Mesenchymal stem cell (in vitro differentiated cells and primary cell): ENCODE data around the gene CFAP251.
A peak's percentile ranks its signal among the peaks of the same experiment; 100 is the strongest.

ENCODE experiments used
- DNase-seq: peaks from one replicate; pipeline ENCODE4 v3.0.0-alpha.2; 2013
- H2AFZ ChIP-seq: one replicate; pipeline ENCODE4 v1.6.1; 2013; ENCODE audit warnings: low read depth, mild to moderate bottlenecking, control low read depth, inconsistent platforms, low read length, moderate library complexity
- H2AK5ac ChIP-seq: 2 replicates; pipeline ENCODE4 v1.6.1; 2013; ENCODE audit warnings: low read length, moderate library complexity, mild to moderate bottlenecking, inconsistent platforms; ENCODE audit not compliant: severe bottlenecking
- H2BK120ac ChIP-seq: one replicate; pipeline ENCODE4 v1.6.1; 2013; ENCODE audit warnings: low read depth, mild to moderate bottlenecking, inconsistent platforms, low read length, moderate library complexity
- H2BK12ac ChIP-seq, 2 experiments: one replicate each; pipeline ENCODE4 v1.6.1; 2013; ENCODE audit warnings: inconsistent platforms in 2 of 2, low read length in 2 of 2, mild to moderate bottlenecking in 2 of 2, moderate library complexity in 2 of 2, control low read depth in 1 of 2
- H2BK15ac ChIP-seq: one replicate; pipeline ENCODE4 v1.6.1; 2013; ENCODE audit warnings: mild to moderate bottlenecking, low read depth, inconsistent platforms; ENCODE audit not compliant: poor library complexity, severe bottlenecking
- H2BK5ac ChIP-seq: 2 replicates; pipeline ENCODE4 v1.6.1; 2013; ENCODE audit warnings: low read depth, mild to moderate bottlenecking, low read length, control low read depth, inconsistent platforms; ENCODE audit not compliant: poor library complexity, severe bottlenecking
- H3K14ac ChIP-seq, 2 experiments: one replicate each; pipeline ENCODE4 v1.6.1; 2013; ENCODE audit warnings: inconsistent platforms in 2 of 2, low read length in 2 of 2, control low read depth in 1 of 2, mild to moderate bottlenecking in 1 of 2, moderate library complexity in 1 of 2
- H3K18ac ChIP-seq, 2 experiments: one replicate each; pipeline ENCODE4 v1.6.1; 2013; ENCODE audit warnings: inconsistent platforms in 2 of 2, low read length in 2 of 2, control low read depth in 1 of 2, low read depth in 1 of 2, mild to moderate bottlenecking in 1 of 2
- H3K23ac ChIP-seq, 2 experiments: one replicate each; pipeline ENCODE4 v1.6.1; 2013; ENCODE audit warnings: inconsistent platforms in 2 of 2, low read length in 2 of 2, mild to moderate bottlenecking in 2 of 2, moderate library complexity in 2 of 2, control low read depth in 1 of 2
- H3K27ac ChIP-seq: 2 replicates; pipeline ENCODE4 v1.5.1; 2013; ENCODE audit warnings: mild to moderate bottlenecking, moderate library complexity, low read length, control low read depth, inconsistent platforms; ENCODE audit not compliant: poor library complexity, severe bottlenecking
- H3K27me3 ChIP-seq, 2 experiments: 2 replicates each; pipeline versions ENCODE4 v1.6.1 to v1.7.0; 2013; ENCODE audit warnings: low read length in 2 of 2, mild to moderate bottlenecking in 2 of 2, moderate library complexity in 2 of 2, control low read depth in 1 of 2, inconsistent platforms in 1 of 2; ENCODE audit not compliant: control insufficient read depth in 1 of 2, insufficient read depth in 1 of 2
- H3K36me3 ChIP-seq, 2 experiments: 2 replicates each; pipeline versions ENCODE4 v1.6.1 to v1.7.0; 2013; ENCODE audit warnings: low read length in 2 of 2, control low read depth in 1 of 2, inconsistent platforms in 1 of 2, low read depth in 1 of 2, mild to moderate bottlenecking in 1 of 2; ENCODE audit not compliant: insufficient read depth in 2 of 2, control insufficient read depth in 1 of 2
- H3K4ac ChIP-seq, 2 experiments: one replicate each; pipeline ENCODE4 v1.6.1; 2013; ENCODE audit warnings: inconsistent platforms in 2 of 2, low read length in 2 of 2, mild to moderate bottlenecking in 2 of 2, moderate library complexity in 2 of 2, control low read depth in 1 of 2, low read depth in 1 of 2
- H3K4me1 ChIP-seq: 2 replicates; pipeline ENCODE4 v1.6.1; 2013; ENCODE audit warnings: low read depth, low read length, control low read depth; ENCODE audit not compliant: control insufficient read depth, insufficient read depth
- H3K4me2 ChIP-seq: 2 replicates; pipeline ENCODE4 v1.6.1; 2013; ENCODE audit warnings: low read length, mild to moderate bottlenecking, inconsistent platforms; ENCODE audit not compliant: poor library complexity, severe bottlenecking
- H3K4me3 ChIP-seq, 2 experiments: 2 replicates each; pipeline versions ENCODE4 v1.5.1 to v1.7.0; 2013; ENCODE audit warnings: low read length in 2 of 2, mild to moderate bottlenecking in 2 of 2, control low read depth in 1 of 2, low read depth in 1 of 2; ENCODE audit not compliant: insufficient read depth in 1 of 2
- H3K79me1 ChIP-seq: replicated peaks from 2 replicates; pipeline ENCODE4 v1.6.1; 2013; ENCODE audit warnings: mild to moderate bottlenecking, control low read depth, low read length, inconsistent platforms; ENCODE audit not compliant: poor library complexity, severe bottlenecking
- H3K9ac ChIP-seq: 2 replicates; pipeline ENCODE4 v1.7.0; 2013; ENCODE audit warnings: mild to moderate bottlenecking, low read length, moderate library complexity
- H3K9me3 ChIP-seq: 2 replicates; pipeline ENCODE4 v1.7.0; 2013; ENCODE audit warnings: mild to moderate bottlenecking, low read length; ENCODE audit not compliant: control insufficient read depth
- H4K8ac ChIP-seq: one replicate; pipeline ENCODE4 v1.6.1; 2013; ENCODE audit warnings: inconsistent platforms, mild to moderate bottlenecking, low read length, moderate library complexity
- H4K91ac ChIP-seq: one replicate; pipeline ENCODE4 v1.6.1; 2013; ENCODE audit warnings: mild to moderate bottlenecking, low read length, inconsistent platforms
- WGBS: methylation state at CpG from one replicate; pipeline ENCODE4 v1.1.7; 2013; ENCODE audit warnings: mixed read lengths; 5-methylcytosine and 5-hydroxymethylcytosine counted together

Gene CFAP251

GRCh38 chr12:122049827-122050226 lies 131.4 kb downstream of the CFAP251 start:
- H2AK5ac ChIP-seq, result no peak overlapping the region
- no peak overlapping the region for H3K23ac ChIP-seq
- no peak for DNase-seq
- H3K4ac ChIP-seq, result no peak overlapping the region
- no peak overlapping the region for H3K4me3 ChIP-seq
- no peak overlapping the region for H2AFZ ChIP-seq
- no peak overlapping the region for H2BK12ac ChIP-seq
- peaks cover 9% of the 10 kb centered on the region for H3K79me1 ChIP-seq
- no peak overlapping the region for H4K91ac ChIP-seq
- H3K36me3 ChIP-seq, result peaks cover 0 to 52% of the 10 kb centered on the region in 2 experiments
- H3K4me1 ChIP-seq, result peaks cover 16% of the 10 kb centered on the region
- no peak overlapping the region for H3K18ac ChIP-seq
- H2BK5ac ChIP-seq, result no peak overlapping the region
- no peaks in the 10 kb centered on the region for H3K27me3 ChIP-seq
- WGBS, result 92% methylated on average over 9 of the region's 9 CpGs
- no peak overlapping the region for H3K27ac ChIP-seq
- H3K4me2 ChIP-seq, result no peak overlapping the region
- H4K8ac ChIP-seq, result no peak overlapping the region
- no peak overlapping the region for H2BK15ac ChIP-seq
- no peak overlapping the region for H2BK120ac ChIP-seq
- H3K9me3 ChIP-seq, result no peaks in the 10 kb centered on the region
- no peak overlapping the region for H3K14ac ChIP-seq
- H3K9ac ChIP-seq, result no peak overlapping the region

- Histone ChIP-seq H2AK5ac (no peak overlapping the region), H2BK15ac (no peak overlapping the region), H3K4ac (no peak overlapping the region), H3K27me3 (no peaks in the 10 kb centered on the region), H3K14ac (no peak overlapping the region), H2AFZ (no peak overlapping the region), H3K36me3 (peaks cover 0 to 53% of the 10 kb centered on the region in 2 experiments), H2BK5ac (no peak overlapping the region), H3K4me2 (no peak overlapping the region), H3K4me3 (peak overlapping the region in 1 of 2 experiments; percentile 3), H2BK120ac (no peak overlapping the region), H3K9ac (no peak overlapping the region), H3K23ac (no peak overlapping the region), H3K18ac (no peak overlapping the region), H3K27ac (no peak overlapping the region), H4K91ac (no peak overlapping the region), H2BK12ac (no peak overlapping the region), H4K8ac (no peak overlapping the region), H3K79me1 (peaks cover 9% of the 10 kb centered on the region), H3K9me3 (no peaks in the 10 kb centered on the region), H3K4me1 (peaks cover 20% of the 10 kb centered on the region)
- whole genome bisulfite sequencing, result 96% methylated on average over 20 of the region's 20 CpGs
- DNase-seq, result no peak
These were observed 132.3 kb downstream of the CFAP251 start for GRCh38 chr12:122050706-122051105.

GRCh38 chr12:122051231-122051876 lies 133.0 kb downstream of the CFAP251 start:
- Histone ChIP-seq H3K27ac (peak overlapping the region; percentile 21), H3K4me3 (peak overlapping the region in 1 of 2 experiments; percentile 7), H3K9me3 (no peaks in the 10 kb centered on the region), H3K18ac (no peak overlapping the region), H4K8ac (no peak overlapping the region), H2AK5ac (no peak overlapping the region), H2BK12ac (peak overlapping the region in 1 of 2 experiments; percentile 15), H3K4ac (no peak overlapping the region), H4K91ac (no peak overlapping the region), H3K79me1 (peaks cover 7% of the 10 kb centered on the region), H3K27me3 (no peaks in the 10 kb centered on the region), H3K36me3 (peaks cover 0 to 53% of the 10 kb centered on the region in 2 experiments), H3K14ac (peak overlapping the region in 1 of 2 experiments; percentile 45), H2AFZ (no peak overlapping the region), H3K23ac (no peak overlapping the region), H3K9ac (no peak overlapping the region), H3K4me2 (no peak overlapping the region), H2BK120ac (no peak overlapping the region), H3K4me1 (peaks cover 18% of the 10 kb centered on the region), H2BK5ac (no peak overlapping the region), H2BK15ac (no peak overlapping the region)
- WGBS, result 81% methylated on average over 13 of the region's 14 CpGs
- DNase-seq, result peak; percentile 38

GRCh38 chr12:122052285-122052684 lies 133.9 kb downstream of the CFAP251 start:
- H2AFZ ChIP-seq, result no peak overlapping the region
- H2BK5ac ChIP-seq, result no peak overlapping the region
- H3K14ac ChIP-seq, result no peak overlapping the region
- H2BK120ac ChIP-seq, result no peak overlapping the region
- 100% methylated on average over 1 of the region's 2 CpGs for WGBS
- no peak overlapping the region for H3K23ac ChIP-seq
- no peak overlapping the region for H4K8ac ChIP-seq
- no peak for DNase-seq
- no peak overlapping the region for H3K18ac ChIP-seq
- no peak overlapping the region for H2BK15ac ChIP-seq
- no peaks in the 10 kb centered on the region for H3K27me3 ChIP-seq
- H2AK5ac ChIP-seq, result no peak overlapping the region
- H2BK12ac ChIP-seq, result no peak overlapping the region
- peaks cover 7% of the 10 kb centered on the region for H3K79me1 ChIP-seq
- no peak overlapping the region for H3K4me3 ChIP-seq
- H3K4me1 ChIP-seq, result peaks cover 18% of the 10 kb centered on the region
- H3K9me3 ChIP-seq, result no peaks in the 10 kb centered on the region
- peaks cover 0 to 53% of the 10 kb centered on the region in 2 experiments for H3K36me3 ChIP-seq
- H4K91ac ChIP-seq, result no peak overlapping the region
- no peak overlapping the region for H3K4ac ChIP-seq
- no peak overlapping the region for H3K4me2 ChIP-seq
- no peak overlapping the region for H3K9ac ChIP-seq
- H3K27ac ChIP-seq, result no peak overlapping the region
